Glutamatergic neuron (in vitro differentiated cells): ENCODE results near the gene C6orf89. TPM values are rescaled to one million over a fixed set of nuclear protein-coding genes. Genes with fewer than 3 reads are reported as not detected.

ENCODE experiments used
- DNase-seq: peaks from one replicate; pipeline ENCODE4 v3.0.0; 2022
- H3K27ac Mint-ChIP-seq: one replicate; pipeline ENCODE4 v1.8.0; 2020; ENCODE audit warnings: mild to moderate bottlenecking, mixed read lengths, inconsistent platforms; ENCODE audit not compliant: unreplicated experiment
- H3K27me3 Mint-ChIP-seq: one replicate; pipeline ENCODE4 v1.8.0; 2020; ENCODE audit warnings: mild to moderate bottlenecking, moderate library complexity, mixed read lengths, inconsistent platforms; ENCODE audit not compliant: unreplicated experiment
- H3K36me3 Mint-ChIP-seq: one replicate; pipeline ENCODE4 v1.8.0; 2020; ENCODE audit warnings: mild to moderate bottlenecking, mixed read lengths, inconsistent platforms; ENCODE audit not compliant: unreplicated experiment
- H3K4me1 Mint-ChIP-seq: one replicate; pipeline ENCODE4 v1.8.0; 2020; ENCODE audit warnings: mild to moderate bottlenecking, low read depth, mixed read lengths, inconsistent platforms; ENCODE audit not compliant: unreplicated experiment
- H3K4me3 Mint-ChIP-seq: one replicate; pipeline ENCODE4 v1.8.0; 2020; ENCODE audit warnings: mild to moderate bottlenecking, mixed read lengths, inconsistent platforms; ENCODE audit not compliant: unreplicated experiment
- H3K9me3 Mint-ChIP-seq: one replicate; pipeline ENCODE4 v1.8.0; 2020; ENCODE audit warnings: mild to moderate bottlenecking, moderate library complexity, mixed read lengths, inconsistent platforms; ENCODE audit not compliant: unreplicated experiment
- total RNA-seq: library from RNA; stranded (reverse); fragmentation: NEBNext Ultra II Directional; extraction: Animal tissue kit (Norgen Biotek cat#: 25700); gene quantifications from one replicate; pipeline ENCODE4 v1.2.1, GENCODE V29; 2021; ENCODE audit not compliant: unreplicated experiment
- TF ChIP-seq, protein P1 (sequence below): fragments of 200-600 bp; sonication (generic); IDR thresholded peaks from one replicate; pipeline ENCODE4 v1.5.0; 2021; ENCODE audit not compliant: partially characterized antibody, unreplicated experiment

The C6orf89 gene
- total RNA-seq, 1 donor from 2014 or later, result 57.0 TPM

DNA sequence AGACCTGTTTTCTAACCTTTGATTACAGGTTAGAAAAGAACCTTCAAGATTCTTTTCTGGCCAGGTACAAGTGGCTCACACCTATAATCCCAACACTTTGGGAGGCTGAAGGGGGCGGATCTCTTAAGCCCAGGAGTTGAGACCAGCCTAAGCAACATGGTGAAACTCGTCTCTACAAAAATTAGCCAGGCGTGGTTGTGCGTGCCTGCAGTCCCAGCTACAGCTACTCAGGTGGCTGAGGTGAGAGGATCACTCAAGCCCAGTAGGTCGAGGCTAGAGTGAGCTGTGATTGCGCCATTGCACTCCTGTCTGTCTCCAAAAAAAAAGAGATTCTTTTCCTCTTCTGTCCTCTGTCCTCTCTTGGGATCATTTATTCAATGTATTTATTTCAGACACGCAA is 25.6 kb upstream of the C6orf89 start:
- Mint-ChIP-seq H3K4me3 (no peak overlapping the region), H3K9me3 (peaks cover 4% of the 10 kb centered on the region), H3K4me1 (peaks cover 5% of the 10 kb centered on the region), H3K27me3 (peaks cover 6% of the 10 kb centered on the region), H3K27ac (no peak overlapping the region), H3K36me3 (no peaks in the 10 kb centered on the region)
- no peak for DNase-seq
- TF ChIP-seq, protein P1, sequence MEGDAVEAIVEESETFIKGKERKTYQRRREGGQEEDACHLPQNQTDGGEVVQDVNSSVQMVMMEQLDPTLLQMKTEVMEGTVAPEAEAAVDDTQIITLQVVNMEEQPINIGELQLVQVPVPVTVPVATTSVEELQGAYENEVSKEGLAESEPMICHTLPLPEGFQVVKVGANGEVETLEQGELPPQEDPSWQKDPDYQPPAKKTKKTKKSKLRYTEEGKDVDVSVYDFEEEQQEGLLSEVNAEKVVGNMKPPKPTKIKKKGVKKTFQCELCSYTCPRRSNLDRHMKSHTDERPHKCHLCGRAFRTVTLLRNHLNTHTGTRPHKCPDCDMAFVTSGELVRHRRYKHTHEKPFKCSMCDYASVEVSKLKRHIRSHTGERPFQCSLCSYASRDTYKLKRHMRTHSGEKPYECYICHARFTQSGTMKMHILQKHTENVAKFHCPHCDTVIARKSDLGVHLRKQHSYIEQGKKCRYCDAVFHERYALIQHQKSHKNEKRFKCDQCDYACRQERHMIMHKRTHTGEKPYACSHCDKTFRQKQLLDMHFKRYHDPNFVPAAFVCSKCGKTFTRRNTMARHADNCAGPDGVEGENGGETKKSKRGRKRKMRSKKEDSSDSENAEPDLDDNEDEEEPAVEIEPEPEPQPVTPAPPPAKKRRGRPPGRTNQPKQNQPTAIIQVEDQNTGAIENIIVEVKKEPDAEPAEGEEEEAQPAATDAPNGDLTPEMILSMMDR, result no peak

DNA sequence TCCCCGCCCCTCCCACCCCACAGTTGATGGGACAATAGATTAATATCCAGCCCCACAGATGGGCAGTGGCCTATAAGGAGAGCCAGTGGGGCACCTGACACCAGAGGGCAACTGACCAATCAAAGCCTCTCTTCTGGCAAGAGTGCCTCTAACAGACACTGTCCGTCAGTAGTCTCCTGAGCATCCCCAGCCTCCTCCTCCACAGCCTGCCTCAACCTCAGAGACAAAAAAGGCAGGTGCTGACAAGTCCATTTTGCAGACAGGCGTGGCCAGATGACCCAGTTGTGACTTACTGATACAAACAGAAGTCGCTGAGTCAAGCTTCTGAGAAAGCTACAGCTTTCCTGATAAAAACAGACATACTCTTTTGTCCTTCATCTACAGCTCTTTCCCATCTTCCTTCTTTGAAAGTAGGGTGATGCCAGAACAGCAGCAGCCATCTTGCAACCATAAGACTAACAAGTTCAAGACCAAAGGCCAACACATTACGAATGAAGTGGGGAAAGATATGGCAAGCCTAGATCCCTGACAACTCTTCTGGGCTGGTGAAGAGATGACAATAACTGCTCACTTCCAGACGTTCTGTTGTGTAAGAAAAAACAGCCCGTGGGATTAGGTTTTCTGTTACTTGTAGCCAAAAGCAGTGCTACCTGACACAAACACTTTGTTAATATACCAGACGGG is 23.4 kb upstream of the C6orf89 start:
- no peak for DNase-seq
- Mint-ChIP-seq H3K27me3 (peaks cover 6% of the 10 kb centered on the region), H3K36me3 (no peaks in the 10 kb centered on the region), H3K4me1 (peaks cover 5% of the 10 kb centered on the region), H3K4me3 (no peak overlapping the region), H3K27ac (no peak overlapping the region), H3K9me3 (peaks cover 4% of the 10 kb centered on the region)
- TF ChIP-seq, protein P1, result no peak

DNA sequence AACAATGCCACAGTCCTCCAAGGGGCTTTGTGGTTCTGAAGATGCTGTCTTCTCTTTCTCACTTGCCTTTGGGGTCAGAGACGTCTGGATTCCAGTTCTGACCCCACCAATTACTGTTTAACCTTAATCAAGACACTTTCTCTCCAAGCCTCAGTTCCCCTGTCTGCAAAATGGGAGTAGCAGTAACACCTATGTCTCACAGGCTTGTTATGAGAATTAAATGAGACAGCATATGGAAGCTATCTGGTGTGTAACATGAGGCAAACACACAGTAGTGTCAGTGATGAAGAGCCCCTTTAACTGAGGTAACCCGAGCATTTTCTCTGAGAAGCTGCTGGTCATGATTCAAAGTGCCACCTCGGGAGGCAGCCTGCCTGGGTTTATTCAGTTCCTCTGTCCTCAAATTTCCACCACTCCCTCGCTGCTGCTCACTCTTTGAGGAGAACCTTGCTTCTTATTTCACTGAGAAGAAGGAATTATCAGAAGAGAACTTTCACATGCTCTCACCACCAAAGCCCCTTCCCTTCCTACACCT is 22.8 kb upstream of the C6orf89 start:
- Mint-ChIP-seq H3K36me3 (no peaks in the 10 kb centered on the region), H3K4me3 (no peak overlapping the region), H3K27me3 (peaks cover 6% of the 10 kb centered on the region), H3K27ac (no peak overlapping the region), H3K4me1 (peaks cover 5% of the 10 kb centered on the region), H3K9me3 (peaks cover 4% of the 10 kb centered on the region)
- DNase-seq, result no peak
- TF ChIP-seq, protein P1, result no peak

DNA sequence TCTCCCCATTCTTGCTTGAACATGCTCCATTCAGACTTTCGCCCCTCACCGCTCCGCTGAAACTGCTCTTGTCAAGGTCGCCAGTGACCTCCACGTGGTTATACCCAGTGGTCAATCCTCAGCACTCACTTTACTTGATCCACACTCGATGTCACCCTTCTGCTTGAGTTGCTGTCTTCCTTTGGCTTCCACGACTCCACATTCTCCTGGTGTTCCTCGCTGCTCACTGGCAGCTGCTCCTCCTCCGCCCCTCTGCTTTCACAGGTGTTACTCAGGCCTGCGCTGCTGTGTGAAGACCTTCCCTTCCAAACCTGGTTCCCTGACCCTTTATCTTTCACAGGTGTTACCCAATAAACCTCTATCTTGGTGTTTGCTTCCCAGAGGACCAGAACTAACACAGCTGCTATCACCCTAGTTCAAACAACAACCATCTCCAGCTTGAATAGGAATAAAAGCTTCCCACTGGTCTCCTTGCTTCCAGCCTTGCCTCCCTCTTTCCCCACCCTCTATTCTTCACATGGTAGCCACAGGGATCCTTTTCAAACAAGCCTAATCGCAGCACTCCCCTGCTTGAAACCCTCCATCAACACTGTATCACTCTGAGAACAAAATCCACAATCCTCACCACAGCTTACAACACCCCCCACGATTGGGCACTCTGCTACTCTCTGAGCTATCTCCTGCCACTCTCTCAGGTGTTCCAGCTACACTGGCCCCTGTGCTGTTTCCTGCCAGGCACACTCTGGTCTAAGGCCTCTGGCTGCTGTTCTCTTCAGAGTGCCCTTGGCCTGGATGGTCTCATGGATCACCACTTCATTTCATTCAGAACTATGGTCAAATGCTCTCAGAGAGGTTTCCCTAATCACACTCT is 21.8 kb upstream of the C6orf89 start:
- Mint-ChIP-seq H3K4me1 (peaks cover 5% of the 10 kb centered on the region), H3K27me3 (peaks cover 6% of the 10 kb centered on the region), H3K36me3 (no peaks in the 10 kb centered on the region), H3K27ac (peak overlapping the region; percentile 5), H3K9me3 (peaks cover 4% of the 10 kb centered on the region), H3K4me3 (no peak overlapping the region)
- no peak for DNase-seq
- TF ChIP-seq, protein P1, result no peak

DNA sequence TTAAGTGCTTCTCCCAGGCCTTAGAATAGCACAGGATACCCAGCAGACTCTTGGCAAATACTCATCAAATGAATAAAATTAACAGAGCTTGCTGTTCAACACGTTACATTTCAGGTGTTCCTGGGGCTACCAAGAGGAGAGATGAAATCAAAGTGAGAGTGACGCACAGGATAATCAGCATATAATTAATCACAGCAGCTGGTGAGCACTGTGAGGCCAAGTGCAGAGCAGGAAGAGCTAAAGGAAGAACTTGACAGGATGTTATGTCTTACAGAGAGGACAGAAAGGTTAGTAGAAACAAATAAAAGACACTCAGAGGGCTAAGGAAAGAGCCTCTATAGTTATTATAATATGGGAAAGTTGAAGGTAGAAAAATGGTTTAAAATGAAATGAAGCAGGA is 19.9 kb upstream of the C6orf89 start:
- H3K4me3 Mint-ChIP-seq, result no peak overlapping the region
- H3K9me3 Mint-ChIP-seq, result peaks cover 4% of the 10 kb centered on the region
- peaks cover 5% of the 10 kb centered on the region for H3K4me1 Mint-ChIP-seq
- TF ChIP-seq, protein P1, result no peak
- no peaks in the 10 kb centered on the region for H3K36me3 Mint-ChIP-seq
- H3K27me3 Mint-ChIP-seq, result peaks cover 6% of the 10 kb centered on the region
- no peak overlapping the region for H3K27ac Mint-ChIP-seq
- DNase-seq, result no peak
